GM21528 (cell line): ENCODE measurements around the gene NACC1.

ENCODE experiments used
- ATAC-seq: cut with Tn5 transposase; IDR thresholded peaks from one replicate; pipeline ENCODE4 v1.9.1; 2021; ENCODE audit warnings: mild to moderate bottlenecking, moderate library complexity; ENCODE audit not compliant: unreplicated experiment, low FRiP score

NACC1 gene

DNA sequence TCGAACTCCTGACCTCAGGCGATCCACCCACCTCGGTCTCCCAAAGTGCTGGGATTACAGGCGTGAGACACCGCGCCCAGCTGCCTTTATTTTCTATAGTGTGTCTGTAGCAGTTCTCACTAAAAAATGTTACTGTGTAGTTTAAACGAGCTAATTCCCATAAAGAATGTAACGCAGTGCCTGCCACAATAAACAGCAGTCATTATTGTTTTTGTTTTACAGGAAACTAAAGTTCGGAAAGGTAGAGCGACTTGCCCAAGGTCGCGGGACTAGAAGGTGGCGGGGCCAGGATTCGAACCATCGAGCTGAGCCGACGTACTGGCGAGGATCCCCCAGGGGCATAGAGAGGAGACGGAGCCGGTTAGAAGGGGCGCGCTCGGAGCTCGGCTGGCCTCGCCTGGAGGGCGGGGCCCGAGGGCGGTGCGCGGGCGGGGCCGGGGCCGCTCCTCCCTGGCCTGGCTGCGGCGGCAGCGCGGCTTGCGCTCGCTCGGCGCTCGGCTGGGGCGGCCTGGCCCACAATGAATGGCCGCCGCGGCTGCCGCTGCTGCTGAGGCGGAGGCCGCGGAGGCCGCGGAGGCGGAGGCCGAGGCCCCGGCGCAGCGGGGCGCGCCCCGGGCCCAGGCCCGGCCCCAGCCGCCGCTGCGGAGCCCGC, at the start of gene NACC1:
NACC1 (plus strand) TSS at position 493 of the 652 bp plus-strand sequence. CDS start 16,944 bp downstream, outside the sequence.
- ATAC-seq, result peak; percentile 50

- no peak for ATAC-seq
Measured at GRCh38 chr19:13069415-13070359, 48.4 kb upstream of the NACC1 start.

DNA sequence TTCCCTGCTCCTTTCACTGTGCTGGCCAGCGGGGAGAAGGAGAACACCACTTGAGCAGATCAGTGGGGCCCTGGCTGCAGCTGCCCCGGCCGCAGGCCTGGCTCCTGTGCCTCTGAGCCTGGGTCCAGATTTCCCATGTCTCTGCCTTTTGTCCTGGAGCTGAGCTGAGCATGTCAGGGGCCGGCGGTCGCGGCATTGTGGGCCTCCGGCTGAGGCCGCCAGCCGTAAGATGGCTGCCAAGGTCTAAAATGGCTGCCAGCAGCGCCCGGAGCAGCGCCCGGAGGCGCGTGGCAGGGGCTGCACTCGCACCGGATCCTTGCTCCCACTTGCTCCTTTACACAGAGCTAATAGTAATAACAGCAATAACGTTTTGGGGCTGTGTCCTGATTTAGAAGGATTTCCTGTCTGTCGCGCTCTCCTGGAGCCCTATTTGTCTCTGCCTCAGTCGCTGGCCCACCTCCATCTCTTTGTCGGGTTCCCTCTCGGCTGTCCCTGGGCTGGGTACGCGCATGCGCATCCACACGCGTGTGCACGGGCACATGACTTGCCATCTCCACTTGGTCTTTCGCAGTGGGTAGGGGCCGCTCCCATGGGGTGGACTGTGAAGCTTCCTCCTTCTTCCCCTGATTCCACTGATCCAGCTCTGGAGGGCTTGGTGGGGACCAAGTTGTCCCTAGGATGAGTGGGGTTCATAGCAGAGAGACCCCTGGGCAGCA, 47.5 kb upstream of the NACC1 start:
- ATAC-seq, result no peak

DNA sequence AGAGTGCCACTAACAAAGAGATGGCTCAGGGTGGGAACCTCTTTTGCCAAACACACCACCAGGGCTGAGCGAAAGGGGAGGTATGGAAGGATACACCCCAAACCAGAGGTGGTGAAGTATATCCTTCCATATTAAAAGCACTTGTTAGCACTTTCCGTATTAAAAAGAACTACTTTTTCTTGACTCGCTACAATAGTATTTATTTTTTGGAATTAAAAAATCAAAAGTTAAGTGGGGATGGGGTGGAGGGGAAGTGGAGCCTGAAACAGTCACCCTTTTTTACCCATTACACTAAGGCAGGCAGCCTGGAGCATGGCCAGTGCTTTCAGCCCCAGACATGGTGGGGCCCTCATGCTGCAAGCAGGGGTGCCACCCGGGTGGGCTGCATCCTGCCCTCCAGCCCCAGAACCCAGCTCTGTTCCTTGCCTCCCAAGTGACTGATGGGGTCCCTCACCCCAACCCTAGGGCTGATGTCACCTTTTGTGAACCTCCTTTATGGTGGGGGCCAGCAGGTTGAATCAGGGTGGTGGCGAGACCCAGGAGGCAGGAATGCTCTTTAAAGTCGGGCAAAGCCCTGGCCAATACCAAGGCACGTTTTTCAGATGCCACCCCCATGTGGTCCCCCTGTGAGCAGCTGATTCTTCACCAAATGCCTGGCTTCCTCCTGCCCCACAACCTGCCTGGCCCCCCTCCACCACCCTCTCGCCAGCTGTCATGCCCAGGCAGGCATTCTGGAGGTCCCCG, 46.4 kb upstream of the NACC1 start:
- no peak for ATAC-seq

DNA sequence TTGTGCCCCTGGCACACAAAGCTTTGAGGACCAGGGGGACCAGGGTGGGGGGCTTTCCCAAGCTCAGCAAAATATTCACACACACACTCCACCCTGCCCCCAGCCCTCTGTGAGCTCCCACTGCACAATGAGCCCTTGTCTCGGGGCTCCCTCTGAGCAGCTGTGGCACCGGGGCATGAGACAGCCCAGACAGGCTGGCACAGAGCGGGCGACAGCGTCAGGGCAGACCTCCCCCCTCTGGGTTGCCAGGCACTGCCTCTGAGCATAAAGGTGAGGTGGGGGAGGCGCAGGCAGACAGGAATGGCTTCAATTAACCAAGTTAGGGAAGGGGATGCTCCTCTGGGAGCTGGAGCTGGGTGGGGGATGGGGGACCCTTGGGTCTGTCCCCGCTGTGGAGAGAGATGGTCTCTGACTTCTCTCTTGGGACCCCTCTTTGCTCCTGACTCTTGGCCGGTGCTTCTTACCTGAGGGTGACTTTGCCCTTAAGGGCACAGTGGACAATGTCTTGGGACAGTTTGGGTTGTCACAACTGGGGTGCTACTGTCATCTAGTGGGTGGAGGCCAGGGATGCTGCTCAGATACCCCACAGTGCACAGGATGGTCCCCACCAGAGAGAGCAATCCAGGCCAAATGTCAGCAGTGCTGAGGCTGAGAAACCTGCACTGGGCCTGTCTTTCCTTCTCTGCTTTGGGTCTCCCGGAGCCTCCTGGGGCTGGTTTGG, 45.7 kb upstream of the NACC1 start:
- no peak for ATAC-seq

GRCh38 chr19:13073263-13073662, 44.8 kb upstream of the NACC1 start:
- ATAC-seq, result no peak

DNA sequence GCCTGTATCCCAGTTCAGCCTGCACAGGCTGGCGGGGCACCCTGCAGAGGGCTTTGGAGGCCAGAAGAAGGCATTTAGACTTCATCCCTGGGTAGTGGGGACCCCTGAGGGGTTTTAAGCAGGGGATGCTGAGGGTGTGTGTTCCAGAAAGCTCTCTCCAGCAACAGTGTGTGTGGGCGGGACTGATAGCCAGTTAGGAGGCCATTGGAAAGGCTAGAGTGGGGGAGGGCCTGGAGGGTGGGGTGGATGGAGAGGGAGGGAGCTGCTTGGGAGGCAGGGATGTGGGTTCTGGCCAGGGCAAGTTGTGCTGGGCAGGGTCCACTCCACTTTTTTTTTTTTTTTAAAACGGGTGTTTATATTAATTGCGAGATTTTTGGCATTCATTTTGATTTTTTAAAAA, 43.7 kb upstream of the NACC1 start:
- no peak for ATAC-seq

GRCh38 chr19:13076320-13076719, 41.7 kb upstream of the NACC1 start:
- no peak for ATAC-seq

DNA sequence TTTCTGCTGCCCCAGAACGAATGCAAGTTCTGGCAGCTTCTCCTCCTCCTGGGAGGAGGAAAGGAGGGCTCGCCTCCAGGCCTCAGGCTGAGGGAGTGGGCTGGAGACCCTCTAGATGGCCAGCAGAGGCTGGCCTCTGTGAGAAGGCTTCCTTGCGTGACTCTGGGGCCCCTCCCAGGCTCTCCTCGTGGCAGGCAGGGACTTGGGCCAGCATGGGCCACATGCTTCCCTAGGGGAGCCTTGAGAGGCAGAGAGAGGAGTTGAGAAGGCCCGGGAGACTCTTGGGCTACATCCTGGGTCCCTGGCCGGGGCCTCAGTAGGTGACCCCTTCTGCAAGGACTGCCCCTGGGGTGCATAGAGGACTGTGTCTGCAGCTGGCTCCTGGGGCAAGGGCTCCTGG, 41.3 kb upstream of the NACC1 start:
- no peak for ATAC-seq

DNA sequence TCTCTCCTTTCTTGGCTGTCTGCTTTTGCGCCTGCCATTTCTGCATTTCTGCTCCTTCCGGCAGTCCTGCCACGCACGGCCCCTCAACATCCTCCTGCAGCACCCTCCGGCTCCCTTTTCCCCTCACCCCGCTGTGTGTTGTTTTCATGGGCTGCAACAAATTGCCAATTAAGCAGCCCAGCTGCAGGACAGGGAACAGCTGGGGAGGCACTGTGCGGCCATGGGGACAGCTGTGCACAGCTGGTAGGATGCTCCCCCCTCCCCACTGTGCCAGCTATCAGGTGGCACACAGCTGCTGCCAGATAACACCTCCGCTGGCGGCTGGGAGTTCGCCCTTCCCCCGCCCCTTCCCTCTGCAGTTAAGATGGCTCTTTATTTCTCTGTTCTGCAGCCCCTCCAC, 40.8 kb upstream of the NACC1 start:
- ATAC-seq, result no peak

- ATAC-seq, result no peak
Measured at GRCh38 chr19:13078381-13078780, 39.7 kb upstream of the NACC1 start.

GRCh38 chr19:13078897-13079541, 39.0 kb upstream of the NACC1 start:
- ATAC-seq, result no peak

- no peak for ATAC-seq
Measured at GRCh38 chr19:13079542-13079986, 38.5 kb upstream of the NACC1 start.

DNA sequence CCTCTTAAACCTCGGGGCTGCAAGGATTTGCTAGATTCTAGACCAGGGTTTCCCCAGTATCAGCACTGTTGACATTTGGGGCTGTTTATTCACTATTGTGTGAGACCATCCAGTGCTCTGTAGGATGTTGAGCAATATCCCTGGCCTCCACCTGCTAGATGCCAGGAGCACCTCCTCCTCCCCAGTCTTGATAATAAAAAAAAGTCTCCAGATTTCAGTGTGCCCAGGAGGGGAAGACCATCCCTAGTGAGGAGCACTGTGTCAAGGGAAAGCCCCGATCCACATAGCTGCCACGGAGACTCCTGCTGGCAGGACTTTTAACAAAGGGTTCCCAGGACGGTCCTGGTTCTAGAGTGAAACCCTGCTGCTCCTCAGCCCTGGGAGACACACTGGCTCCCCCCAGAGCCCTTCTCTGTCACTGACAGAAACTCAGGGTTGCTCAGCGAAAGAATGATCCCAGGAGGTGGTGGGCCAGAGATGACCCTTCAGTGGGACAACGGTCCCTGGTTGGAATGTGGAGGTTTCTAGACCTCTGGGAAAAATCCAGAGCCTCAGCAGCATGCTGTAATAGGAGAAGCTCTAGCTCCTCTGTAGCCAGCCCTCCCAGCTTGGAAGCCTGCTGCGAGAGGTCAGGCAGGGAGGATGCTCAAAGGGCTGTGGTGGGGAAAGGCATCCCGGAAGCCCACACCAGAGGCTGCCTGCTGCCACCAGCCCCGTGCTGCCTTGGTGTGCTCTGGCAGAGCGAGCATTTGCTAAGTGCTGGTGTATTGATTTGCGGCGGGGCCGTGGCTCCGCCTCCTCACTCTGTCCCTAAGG, 35.7 kb upstream of the NACC1 start:
- ATAC-seq, result no peak

GRCh38 chr19:13083008-13083404, 35.1 kb upstream of the NACC1 start:
- ATAC-seq, result no peak

DNA sequence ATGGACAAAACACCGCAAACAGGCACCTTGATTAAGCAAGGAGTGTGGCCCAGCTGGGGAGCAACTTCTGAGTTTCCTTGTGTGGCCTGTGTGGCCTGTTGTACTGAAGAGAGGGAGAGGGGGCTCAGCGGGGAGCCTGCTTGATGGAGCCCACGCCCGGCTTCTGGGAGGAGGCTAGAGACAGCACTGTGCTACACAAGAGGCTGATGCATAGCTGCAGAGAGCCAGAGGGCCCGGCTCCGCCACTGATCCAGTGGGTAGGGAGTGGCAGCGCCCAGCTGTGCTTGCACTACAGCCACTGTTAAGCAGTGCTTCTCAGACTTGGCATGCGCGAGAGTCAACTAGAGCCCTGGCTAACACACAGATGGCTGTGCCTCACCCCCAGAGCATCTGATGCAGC, 34.4 kb upstream of the NACC1 start:
- no peak for ATAC-seq

- no peak for ATAC-seq
Measured at GRCh38 chr19:13085666-13086065, 32.4 kb upstream of the NACC1 start.

DNA sequence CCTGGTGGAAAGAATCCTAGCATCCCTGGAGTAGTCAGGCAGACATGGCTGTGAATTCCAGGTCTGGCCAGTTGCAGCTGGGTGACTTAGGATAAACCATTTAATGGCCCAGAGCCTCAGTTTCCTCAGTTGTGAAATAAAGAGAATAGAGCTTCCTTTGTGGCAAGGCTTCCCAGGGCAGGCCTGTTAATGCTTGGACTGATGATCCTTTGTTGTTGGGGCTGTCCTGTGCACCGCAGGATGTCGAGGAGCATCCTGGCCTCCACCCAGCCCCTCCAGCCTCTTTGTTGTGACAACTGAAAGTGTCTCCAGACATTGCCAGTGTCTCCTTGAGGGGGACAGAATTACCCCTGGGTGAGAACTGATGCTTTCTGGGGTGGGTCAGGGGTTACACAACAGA, 31.7 kb upstream of the NACC1 start:
- no peak for ATAC-seq
